Middle frontal gyrus (tissue), 1 donor: Measurements from ENCODE around the gene ZFC3H1.

ENCODE experiments used
- DNase-seq: peaks from one replicate; pipeline ENCODE4 v3.0.0-alpha.2; 2015; ENCODE audit warnings: low spot score; ENCODE audit errors: extremely low spot score

ZFC3H1 gene

DNA sequence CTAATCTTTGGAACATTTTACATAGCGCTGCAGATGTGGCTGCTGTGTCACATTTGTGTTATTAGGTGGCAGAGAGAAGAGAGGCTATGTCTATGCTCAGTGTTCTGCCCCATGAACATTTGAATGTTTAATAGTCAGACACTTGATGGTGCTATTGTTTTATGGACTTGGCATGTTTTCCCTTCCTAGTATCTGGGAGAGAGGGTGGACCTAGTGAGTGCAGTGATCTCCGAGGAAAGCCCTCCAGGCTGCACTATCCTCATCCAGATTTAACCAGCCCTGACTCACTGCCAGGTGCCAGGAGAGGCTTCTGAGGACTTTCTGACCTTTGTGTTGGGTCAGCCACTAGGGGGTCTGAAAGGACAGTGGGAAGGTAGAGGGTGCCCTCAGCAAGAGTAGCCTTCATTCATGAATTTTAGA is 24.3 kb downstream of the ZFC3H1 start:
- DNase-seq = no peak

DNA sequence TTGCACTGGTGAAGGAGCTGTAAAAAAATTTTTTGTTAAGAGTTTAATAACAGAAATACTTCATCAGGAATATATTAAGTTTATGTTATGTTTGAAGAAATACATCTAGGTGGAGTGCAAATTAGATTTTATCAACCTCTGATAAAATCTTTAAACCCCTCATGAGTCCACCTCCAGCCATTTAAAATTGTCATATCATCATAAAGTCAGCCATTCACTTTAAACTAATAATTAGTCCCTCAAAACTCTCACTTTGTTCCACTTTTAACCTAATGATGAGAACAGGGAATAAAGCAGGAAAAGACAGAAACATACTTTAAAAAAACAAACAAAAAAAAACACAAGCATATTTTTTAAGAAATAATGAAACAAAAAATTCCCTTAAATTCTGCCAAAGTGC is 25.1 kb downstream of the ZFC3H1 start:
- no peak for DNase-seq

DNA sequence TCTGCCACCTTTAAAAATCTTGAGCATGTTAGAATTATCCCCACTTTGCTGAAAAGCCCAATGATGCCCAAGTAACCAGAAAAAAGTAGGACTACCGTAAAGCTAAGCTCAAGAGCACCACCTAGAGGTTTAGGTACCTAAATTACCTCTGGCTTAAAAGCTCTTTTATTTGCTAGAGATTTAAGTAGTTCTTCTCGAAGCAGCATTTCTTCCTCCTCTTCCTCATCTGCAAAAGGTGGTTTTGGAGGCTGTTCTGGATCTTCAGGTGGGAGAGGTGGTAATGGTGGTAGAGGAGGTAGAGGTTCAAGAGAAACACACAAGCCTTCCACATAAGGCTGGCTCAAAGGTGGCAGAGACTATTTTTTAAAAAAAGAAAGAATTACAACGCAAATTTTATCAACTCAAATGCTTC is 26.9 kb downstream of the ZFC3H1 start:
- DNase-seq = peak; percentile 46

DNA sequence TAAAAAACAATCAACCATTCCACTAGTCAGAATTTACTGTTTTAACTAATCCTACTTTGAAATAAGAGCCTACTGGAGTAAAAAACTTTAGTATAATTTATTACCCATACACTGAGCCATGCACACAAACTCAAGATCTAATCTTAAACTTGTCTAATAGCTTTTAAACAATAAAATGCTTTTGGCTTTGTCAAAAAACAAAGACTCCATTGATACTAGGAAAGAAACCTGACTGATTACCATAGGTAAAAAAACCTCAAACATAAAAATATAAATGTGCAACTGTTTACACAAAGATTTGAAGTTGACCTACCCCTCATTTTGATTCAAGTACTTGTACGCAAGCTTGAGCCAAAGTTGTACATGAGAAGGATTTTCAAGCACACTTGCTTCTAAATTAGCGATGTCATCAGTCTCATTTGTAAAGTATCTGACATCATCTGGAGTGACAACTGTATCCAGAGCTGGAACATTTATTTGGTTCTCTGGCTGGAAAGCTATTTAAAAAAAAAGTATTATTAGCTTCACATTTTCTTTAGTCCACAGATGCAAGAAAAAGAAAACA is 36.1 kb downstream of the ZFC3H1 start:
- no peak for DNase-seq

DNA sequence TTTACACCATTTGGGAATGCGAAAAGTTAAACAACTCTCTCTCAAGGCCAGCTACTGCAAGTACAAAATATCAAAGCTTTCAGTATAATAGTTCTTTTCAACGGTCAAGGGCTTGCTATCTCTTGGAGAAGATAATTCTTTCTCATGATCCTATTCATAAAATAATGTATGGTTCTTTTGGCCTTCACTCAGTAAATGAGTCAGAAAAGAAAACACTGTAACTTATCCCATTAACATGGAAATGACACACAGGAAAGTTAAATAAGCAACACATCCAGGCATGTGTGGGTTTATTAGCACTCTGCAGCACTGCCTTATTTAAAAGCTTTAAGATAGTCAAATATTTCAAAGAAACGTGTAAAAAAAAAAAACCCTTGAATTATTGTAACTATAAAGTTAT is 36.9 kb downstream of the ZFC3H1 start:
- DNase-seq = no peak

DNA sequence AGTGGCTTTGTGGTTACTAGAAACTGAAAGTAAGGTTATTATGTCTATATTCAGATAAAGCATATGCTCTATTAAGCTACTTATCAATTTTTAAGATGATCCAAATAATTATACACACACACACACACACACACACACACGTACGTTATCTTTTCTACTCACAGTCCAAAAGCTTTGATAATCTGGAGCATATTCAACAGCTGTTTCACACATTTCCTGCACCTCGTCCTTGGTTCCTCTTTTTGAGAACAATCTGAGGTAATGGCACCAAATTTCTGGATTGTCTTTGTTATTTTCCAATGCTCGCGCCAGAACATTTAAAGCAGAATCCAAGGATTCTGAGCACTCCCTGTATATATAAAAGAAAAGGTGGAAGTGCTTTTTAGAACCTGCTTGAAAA is 37.5 kb downstream of the ZFC3H1 start:
- DNase-seq = no peak

DNA sequence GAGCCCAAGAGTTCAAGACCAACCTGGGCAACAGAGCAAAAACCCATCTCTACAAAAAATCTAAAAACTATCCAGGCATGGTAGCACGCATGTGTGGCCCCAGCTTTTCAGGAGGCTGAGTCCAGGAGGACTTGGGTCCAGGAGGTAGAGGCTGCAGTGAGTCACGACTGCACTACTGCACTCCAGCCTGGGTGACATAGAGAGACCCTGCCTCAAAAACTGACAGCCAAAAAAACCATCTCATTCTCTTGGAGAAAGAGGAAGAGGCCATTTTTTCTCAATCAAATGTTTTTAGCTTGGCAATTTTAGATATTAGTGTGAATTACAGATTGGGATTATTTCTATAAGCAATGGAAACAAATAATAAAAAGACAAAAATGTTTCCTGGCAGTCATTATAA is 38.2 kb downstream of the ZFC3H1 start:
- no peak for DNase-seq

DNA sequence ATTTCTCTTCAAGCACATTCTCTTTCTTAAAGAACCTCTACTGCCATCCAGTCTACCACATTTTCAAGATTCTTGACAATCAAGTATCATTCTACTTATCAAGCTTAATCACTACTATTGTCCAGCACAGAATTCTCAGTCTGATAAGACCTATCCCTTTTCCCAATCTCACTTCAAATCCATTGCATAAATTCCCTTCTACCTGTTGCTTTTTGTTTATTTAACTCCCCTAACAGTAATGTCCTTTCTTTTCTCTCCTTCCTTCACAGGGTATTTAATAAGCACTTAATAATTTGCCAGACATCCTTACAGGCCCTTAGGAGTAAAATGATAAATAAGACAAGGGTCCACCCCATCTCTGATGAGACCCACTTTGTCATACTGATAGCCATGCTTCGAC is 41.7 kb downstream of the ZFC3H1 start:
- DNase-seq = no peak

DNA sequence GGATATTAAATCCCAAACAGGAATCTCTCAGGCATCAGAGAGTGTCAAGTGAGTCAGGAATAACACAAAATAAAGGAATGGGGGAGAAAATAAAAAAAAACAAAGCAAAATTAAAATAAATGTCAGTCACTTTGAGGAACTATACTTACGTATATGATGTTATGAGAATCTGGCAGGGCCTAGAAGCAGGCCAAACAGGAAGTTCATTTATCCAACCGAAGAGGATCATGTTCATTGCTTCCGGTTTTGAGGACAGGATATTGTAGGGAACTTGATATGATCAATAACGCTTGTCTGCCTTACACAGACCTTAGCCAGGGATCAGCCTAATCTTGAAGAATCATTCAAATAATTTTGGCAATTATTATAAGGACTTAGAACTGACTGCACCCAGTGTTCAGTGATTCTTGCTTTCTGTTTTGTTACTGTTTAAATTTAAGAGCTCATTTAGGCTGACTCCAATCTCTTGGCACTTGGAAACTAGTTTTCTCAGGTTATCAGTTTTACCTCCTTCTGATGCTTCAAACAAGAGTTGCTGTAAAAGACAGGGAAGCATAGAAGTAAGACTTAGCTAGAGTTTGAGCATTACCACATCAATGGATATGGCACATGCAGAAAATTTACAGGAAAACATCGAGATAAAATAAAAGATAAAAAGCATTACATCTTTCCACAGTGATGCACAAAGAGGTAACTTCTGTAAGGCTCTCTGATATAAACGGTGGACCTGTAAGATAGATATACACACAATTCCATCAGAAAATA is 53.4 kb downstream of the ZFC3H1 start:
- no peak for DNase-seq

DNA sequence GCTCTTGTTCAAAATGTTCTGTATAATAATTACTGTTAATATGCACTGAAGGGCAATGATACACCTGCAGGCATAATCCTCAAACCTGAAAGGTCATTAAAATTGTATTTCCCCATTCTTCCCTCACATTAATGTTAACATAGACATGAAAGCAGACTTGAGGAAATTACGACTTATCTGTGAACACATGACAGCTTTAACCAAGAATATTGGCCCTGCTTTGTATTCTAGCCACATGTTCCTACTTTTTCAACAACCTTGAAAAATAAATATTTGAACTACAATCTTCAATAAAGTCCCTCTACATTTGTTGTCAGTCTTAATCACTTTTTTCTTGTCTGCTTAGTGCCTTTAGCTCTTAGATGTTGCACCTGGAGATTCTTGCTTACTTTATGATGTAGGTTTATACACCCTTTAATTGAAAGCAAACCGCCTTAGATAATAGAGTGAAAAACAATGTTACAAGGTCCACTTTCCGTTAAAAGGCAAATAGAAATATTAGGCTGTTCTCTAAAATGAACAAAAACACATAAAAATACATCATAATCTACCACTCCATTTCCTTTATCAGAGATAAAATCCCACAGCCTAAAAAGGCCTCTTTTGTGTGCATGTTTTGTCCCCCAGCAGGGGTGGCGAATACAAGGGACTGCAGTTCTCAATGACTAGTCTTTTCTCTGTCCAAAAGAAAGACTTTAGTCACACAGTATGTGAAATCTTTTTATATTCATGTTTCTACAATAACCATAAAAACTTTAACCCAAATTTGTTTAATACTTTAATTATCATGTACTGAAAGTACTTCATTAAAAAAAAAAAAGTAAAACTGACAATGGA is 55.9 kb downstream of the ZFC3H1 start:
- no peak for DNase-seq

DNA sequence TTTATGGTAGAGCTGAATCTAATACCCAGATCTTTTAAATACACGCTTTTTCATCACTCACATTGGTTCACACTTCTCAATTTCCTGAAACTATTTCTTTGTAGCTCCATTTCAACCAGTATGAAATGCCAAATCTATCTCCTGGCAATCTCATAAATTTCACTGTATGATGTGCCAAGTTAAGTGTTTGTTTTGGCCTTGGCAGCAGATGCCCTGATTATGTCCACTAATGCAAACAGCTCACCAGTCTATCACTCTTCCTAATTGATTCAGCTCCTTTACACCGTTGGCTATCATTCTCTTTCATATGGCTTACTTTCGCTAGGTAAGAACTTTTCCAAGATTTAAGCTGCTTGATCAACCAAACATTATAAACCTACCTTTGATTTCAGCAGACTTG is 58.6 kb downstream of the ZFC3H1 start:
- DNase-seq = no peak

DNA sequence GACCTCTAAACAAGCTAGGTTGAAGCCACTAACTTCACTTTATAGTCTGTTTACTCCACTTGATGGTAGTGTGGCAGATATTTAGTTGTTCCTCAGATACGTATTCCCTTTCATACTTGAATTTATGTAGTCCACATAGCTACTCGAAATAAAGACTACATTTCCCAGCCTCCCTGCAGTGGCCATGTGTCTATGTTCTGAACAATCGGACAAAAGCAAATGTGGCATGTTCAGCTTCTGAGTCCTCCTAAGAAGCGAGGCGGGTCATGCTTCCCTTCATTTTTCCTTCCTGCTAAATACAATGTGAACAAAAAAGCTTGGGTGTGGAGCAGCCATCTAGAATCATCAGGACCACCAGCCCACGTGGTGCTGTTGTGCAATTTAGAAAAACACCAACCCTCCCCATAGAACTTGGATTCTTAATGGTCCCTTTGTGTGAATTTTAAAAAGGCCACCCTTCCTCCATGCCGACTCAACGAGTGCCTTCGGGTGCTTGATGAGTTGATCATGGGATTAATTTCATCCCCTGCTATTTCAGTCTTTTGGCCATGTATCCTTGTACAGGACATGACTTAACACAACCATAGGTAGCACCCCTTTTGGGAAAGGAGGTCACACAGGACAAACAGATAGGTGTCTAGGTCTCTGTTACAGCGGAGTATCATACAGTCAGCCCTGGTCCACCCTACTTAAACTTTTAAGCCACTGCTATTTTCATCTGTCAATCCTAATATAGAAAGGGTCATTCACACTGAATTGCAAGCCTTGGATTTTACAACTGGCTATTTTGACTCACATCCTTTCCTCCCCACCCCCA is 60.7 kb downstream of the ZFC3H1 start:
- no peak for DNase-seq

DNA sequence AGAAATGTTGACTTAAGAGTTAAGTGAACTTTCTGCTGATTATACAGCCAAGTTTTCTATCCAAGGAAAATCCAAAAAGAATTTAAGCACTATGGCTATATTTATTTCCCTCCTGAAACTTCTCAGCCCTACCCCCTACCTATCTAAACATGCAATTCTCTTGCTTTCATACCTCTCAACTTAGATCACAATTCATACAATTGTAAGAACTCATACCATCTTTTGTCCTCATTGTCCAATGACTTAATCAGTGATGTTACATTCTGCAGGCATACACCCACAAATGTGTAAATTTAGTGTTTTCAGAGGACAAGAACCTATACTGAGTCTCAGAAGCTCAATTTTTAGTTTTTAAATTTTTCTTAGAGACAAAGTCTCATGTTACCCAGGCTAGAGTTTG is 62.1 kb downstream of the ZFC3H1 start:
- no peak for DNase-seq

DNA sequence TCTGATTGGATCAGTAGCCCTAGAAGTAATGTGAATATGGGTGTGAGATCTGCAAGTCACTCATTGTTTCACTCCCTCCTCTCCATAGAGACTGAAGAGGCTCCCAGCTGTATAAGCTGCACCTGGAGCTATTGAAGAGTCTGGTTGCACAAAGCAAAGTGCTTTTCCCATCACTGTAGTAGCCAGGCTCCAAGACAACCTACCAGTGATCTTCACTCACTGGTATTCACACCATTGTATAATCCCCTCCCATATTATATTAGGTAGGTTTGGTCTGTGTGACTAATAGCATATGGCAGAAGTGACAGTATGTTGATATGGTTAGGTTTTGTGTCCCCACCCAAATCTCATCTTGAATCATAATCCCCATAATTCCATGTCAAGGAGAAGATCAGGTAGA is 64.4 kb downstream of the ZFC3H1 start:
- no peak for DNase-seq

DNA sequence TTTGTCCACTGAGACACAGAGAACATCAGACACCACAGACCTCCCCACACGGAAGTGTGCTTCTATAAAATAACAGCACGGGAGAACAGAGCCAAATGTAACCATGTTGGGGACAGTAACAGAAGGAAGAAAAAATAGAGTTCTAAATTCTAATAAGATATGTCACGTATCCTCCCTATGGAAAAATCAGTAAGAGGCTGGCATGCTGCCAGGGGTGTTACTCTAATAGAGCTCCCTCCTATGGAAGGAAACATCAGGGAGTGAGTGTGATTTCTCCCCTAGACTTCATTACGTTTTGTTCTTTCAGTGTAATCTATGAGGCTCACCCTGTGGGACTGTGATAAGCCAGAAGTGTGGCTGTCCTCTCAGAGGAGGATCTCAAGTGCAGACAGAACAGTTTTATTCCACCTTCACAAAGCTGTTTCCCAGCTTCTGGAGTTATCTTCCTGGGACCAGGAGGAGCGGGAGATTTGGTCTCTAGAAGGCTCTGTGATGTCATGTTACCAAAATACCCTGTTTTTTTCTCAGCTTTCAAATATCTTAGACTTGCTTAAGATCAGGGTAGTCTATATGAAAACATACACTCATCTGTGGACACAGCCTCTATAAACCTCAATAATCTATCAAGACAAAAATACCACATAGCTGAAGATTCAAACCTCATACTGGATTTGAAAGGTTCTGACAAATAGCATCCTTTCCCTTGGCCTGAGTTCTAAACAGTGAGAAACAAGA is 69.3 kb downstream of the ZFC3H1 start:
- no peak for DNase-seq

DNA sequence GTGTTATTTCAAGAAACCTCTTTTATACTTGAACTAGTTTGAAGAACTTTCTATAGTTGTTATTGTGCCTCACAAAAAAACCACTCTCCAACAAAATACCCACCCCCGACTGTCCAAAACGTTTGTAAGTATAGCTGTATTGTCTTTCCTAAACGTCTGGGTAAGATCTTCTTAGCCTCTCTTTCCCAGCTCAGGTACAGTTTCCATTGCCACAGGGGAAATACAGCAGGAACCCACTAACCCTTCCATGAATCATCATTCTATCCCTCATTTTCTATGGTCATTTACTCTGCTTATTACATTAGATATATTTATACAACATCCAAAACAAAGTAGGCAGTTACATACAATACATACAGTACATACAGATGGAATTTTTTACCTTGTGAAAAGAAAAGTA is 70.8 kb downstream of the ZFC3H1 start:
- DNase-seq = no peak

DNA sequence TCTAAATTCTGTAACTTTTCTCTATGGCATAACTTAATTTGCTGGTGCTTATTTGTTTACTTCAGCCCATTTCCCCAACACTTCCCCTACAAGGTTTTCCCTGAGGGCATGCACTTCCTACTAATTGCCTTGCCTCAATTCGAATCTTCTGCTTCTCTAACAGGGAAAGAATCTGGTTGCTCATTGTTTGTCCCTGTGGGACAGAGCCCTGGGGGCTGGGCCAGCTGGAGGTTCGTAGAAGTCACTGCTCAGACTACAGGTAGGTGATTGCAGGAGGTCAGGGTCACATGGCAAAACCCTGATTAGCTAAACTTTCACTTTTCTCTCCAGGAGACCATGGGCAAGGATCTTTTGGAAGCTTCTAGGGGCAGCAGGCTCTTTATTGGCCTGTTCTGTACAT is 72.0 kb downstream of the ZFC3H1 start:
- DNase-seq = no peak

DNA sequence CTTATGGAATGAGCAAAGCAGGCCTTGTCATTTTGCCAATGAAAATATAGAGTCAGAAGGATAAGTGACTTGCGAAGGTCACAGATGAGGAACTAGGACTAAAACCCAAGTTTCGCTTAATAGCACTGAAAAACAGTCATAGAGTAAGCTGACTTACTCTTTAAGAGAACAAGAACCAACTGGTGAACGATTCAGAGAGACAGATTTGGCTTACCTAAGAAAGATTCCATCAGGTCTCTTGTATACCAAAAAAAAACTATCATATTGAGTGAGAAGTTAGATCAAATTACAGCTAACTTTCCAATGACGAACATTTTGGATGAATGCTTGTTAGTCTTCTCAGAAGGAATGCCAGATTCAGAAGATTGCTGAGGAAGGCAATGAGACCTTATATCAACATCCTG is 74.2 kb downstream of the ZFC3H1 start:
- no peak for DNase-seq

DNA sequence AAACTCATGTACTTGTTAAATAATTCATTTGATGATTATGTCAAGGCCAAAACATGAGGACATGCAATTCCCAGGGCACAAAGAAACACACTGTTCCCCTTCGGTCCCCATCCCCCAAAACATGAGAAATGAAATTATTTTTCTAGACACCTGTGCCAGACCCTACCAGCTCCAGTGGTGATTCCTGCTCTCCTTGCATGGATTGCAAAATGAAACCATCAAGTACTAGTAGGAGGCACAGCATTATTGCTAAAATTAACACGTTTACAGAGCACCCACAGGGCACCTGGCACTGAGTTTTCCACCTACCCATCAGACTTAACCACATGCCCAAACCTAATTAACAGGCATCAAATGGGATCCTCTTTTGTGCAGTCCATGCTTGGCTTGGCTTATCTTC is 76.6 kb downstream of the ZFC3H1 start:
- DNase-seq = no peak

DNA sequence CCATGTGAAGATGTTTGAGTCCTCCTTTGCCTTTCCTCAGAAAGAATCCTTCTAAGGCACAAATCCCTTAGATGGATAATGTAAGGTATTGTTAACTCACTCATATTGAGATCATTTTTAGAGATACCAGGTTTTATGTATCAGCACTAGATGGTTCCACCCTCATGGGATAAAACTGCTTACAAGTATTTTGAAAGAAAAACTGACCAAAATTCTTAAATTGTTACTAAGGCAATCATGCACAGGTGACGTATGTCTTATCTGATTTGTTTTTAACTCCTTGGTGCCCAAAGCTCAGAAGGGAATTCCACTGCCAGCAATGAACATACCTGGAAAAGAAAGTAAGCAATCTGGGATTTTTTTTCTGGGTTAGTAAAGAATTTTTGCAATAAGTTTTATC is 78.4 kb downstream of the ZFC3H1 start:
- no peak for DNase-seq

DNA sequence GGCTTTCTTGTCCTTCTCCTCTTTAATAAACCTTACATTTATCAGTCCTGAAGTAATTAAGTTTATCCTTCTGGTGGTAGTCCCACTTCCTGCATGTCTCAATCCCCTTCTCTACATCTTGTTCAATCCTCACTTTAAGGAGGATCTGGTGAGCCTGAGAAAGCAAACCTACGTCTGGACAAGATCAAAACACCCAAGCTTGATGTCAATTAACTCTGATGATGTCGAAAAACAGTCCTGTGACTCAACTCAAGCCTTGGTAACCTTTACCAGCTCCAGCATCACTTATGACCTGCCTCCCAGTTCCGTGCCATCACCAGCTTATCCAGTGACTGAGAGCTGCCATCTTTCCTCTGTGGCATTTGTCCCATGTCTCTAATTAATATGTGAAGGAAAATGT is 79.3 kb downstream of the ZFC3H1 start:
- DNase-seq = no peak
